Neural progenitor cell (in vitro differentiated cells): Measurements from ENCODE around the gene NUBP2.

Source experiments
- CTCF ChIP-seq: fragments of 200-600 bp; sonication (generic); IDR thresholded peaks from 2 replicates; pipeline ENCODE4 v1.5.1; 2017; ENCODE audit warnings: antibody characterized with exemption, mild to moderate bottlenecking
- EZH2 ChIP-seq: fragments of 200-600 bp; sonication (generic); IDR thresholded peaks from 2 replicates; pipeline ENCODE4 v1.6.1; 2017; ENCODE audit warnings: antibody characterized with exemption, mild to moderate bottlenecking, moderate library complexity

GRCh38 chr16:1747934-1748333 is 34.8 kb upstream of the NUBP2 start:
- no peak for TF ChIP-seq CTCF
- TF ChIP-seq EZH2: no peak
